Measurements from ENCODE around the gene KCNJ2.

KCNJ2 gene

GRCh38 chr17:70136131-70136530, 33.2 kb upstream of the KCNJ2 start:
- no peak for TF ChIP-seq GABPA (IDR thresholded peaks at IDR 0.05; ENCODE audit: low read depth)
- no peak for TF ChIP-seq SPI1 (IDR thresholded peaks at IDR 0.05; ENCODE audit: borderline replicate concordance, low read depth)
- no peak for TF ChIP-seq POLR2AphosphoS5 (IDR thresholded peaks at IDR 0.05; ENCODE audit: low read depth)
- TF ChIP-seq REST (IDR thresholded peaks at IDR 0.05; ENCODE audit: insufficient replicate concordance, low read depth): no peak
- TF ChIP-seq CTCF (IDR thresholded peaks at IDR 0.05; ENCODE audit: insufficient read depth, low read length): no peak

GRCh38 chr17:70137451-70138230, 31.7 kb upstream of the KCNJ2 start:
- no peak overlapping the region for H3K4me3 ChIP-seq (replicated peaks; ENCODE audit: insufficient read depth, low read length)
- H3K27me3 ChIP-seq (ENCODE audit: insufficient read depth, poor library complexity, severe bottlenecking): no peaks in the 10 kb centered on the region
- H3K27ac ChIP-seq (replicated peaks): no peak overlapping the region
- DNase-seq (ENCODE audit: low read depth in 1 of 2, low spot score in 1 of 2): no peak
- TF ChIP-seq REST (IDR thresholded peaks at IDR 0.05; ENCODE audit: insufficient replicate concordance, low read depth) (no peak), CTCF (IDR thresholded peaks at IDR 0.05; ENCODE audit: insufficient read depth, low read length) (no peak), SPI1 (IDR thresholded peaks at IDR 0.05; ENCODE audit: borderline replicate concordance, low read depth) (no peak), POLR2AphosphoS5 (IDR thresholded peaks at IDR 0.05; ENCODE audit: low read depth) (no peak), GABPA (IDR thresholded peaks at IDR 0.05; ENCODE audit: low read depth) (no peak)

More at GRCh38 chr17:70136131-70136530, 33.2 kb upstream of the KCNJ2 start:
- no peak for DNase-seq (ENCODE audit: low read depth in 1 of 2, low spot score in 1 of 2)
- H3K27ac ChIP-seq (replicated peaks): no peak overlapping the region
- no peaks in the 10 kb centered on the region for H3K27me3 ChIP-seq (ENCODE audit: insufficient read depth, poor library complexity, severe bottlenecking)
- H3K4me3 ChIP-seq (replicated peaks; ENCODE audit: insufficient read depth, low read length): no peak overlapping the region

GRCh38 chr17:70138291-70138865, 31.0 kb upstream of the KCNJ2 start:
- DNase-seq (ENCODE audit: low read depth in 1 of 2, low spot score in 1 of 2): no peak
- Histone ChIP-seq H3K27me3 (ENCODE audit: insufficient read depth, poor library complexity, severe bottlenecking) (no peaks in the 10 kb centered on the region), H3K27ac (replicated peaks) (no peak overlapping the region), H3K4me3 (replicated peaks; ENCODE audit: insufficient read depth, low read length) (no peak overlapping the region)
- TF ChIP-seq GABPA (IDR thresholded peaks at IDR 0.05; ENCODE audit: low read depth) (no peak), CTCF (IDR thresholded peaks at IDR 0.05; ENCODE audit: insufficient read depth, low read length) (no peak), REST (IDR thresholded peaks at IDR 0.05; ENCODE audit: insufficient replicate concordance, low read depth) (no peak), POLR2AphosphoS5 (IDR thresholded peaks at IDR 0.05; ENCODE audit: low read depth) (no peak), SPI1 (IDR thresholded peaks at IDR 0.05; ENCODE audit: borderline replicate concordance, low read depth) (no peak)
